Chondrocyte (in vitro differentiated cells): ENCODE data around the gene KRTAP4-16. TPM values are rescaled to one million over a fixed set of nuclear protein-coding genes. Genes with fewer than 3 reads are reported as not detected.
"Not testable (repeated sequence)": the region's sequence is repeated elsewhere in the genome, so short reads cannot be mapped to it uniquely, and the experiment has no call there.

Experiments used
- DNase-seq: peaks from one replicate; pipeline ENCODE4 v3.0.0; 2021; ENCODE audit warnings: mixed read lengths, low spot score
- H3K27ac Mint-ChIP-seq: one replicate; pipeline ENCODE4 v1.8.0; 2021; ENCODE audit warnings: mild to moderate bottlenecking, moderate library complexity, mixed read lengths; ENCODE audit not compliant: unreplicated experiment
- H3K27me3 Mint-ChIP-seq: 2 replicates; pipeline ENCODE4 v1.8.0; 2021; ENCODE audit warnings: low read depth, mixed read lengths
- H3K36me3 Mint-ChIP-seq: 2 replicates; pipeline ENCODE4 v1.8.0; 2021; ENCODE audit warnings: low read depth, mixed read lengths
- H3K4me1 Mint-ChIP-seq: 2 replicates; pipeline ENCODE4 v1.8.0; 2021; ENCODE audit warnings: low read depth, mild to moderate bottlenecking, mixed read lengths
- H3K4me3 Mint-ChIP-seq: one replicate; pipeline ENCODE4 v1.8.0; 2021; ENCODE audit warnings: mild to moderate bottlenecking, moderate library complexity, mixed read lengths; ENCODE audit not compliant: unreplicated experiment
- H3K9me3 Mint-ChIP-seq: 2 replicates; pipeline ENCODE4 v1.8.0; 2021; ENCODE audit warnings: low read depth, mixed read lengths
- long read RNA-seq: library from polyadenylated mRNA; stranded (forward); transcript quantifications from one replicate; pipeline ENCODE4 v2.0.0, GENCODE V29; 2021
- total RNA-seq: library from RNA; stranded (reverse); gene quantifications from 3 replicates; pipeline ENCODE4 v1.2.1, GENCODE V29; 2021
- TF ChIP-seq, protein P1 (sequence below): fragments of 200-600 bp; sonication (generic); IDR thresholded peaks from 2 replicates; pipeline ENCODE4 v1.5.0; 2021; ENCODE audit warnings: antibody characterized with exemption, mild to moderate bottlenecking, moderate library complexity

KRTAP4-16 gene
- not detected in 3 replicates for total RNA-seq
- long read RNA-seq: 0 reads

- Mint-ChIP-seq H3K27ac (no peak within 1 kb of the TSS), H3K4me1 (peaks cover 48% of the 10 kb centered on the region), H3K27me3 (no peaks in the 10 kb centered on the region), H3K4me3 (no peak within 1 kb of the TSS), H3K9me3 (no peaks in the 10 kb centered on the region), H3K36me3 (no peaks in the 10 kb centered on the region)
- TF ChIP-seq, protein P1, sequence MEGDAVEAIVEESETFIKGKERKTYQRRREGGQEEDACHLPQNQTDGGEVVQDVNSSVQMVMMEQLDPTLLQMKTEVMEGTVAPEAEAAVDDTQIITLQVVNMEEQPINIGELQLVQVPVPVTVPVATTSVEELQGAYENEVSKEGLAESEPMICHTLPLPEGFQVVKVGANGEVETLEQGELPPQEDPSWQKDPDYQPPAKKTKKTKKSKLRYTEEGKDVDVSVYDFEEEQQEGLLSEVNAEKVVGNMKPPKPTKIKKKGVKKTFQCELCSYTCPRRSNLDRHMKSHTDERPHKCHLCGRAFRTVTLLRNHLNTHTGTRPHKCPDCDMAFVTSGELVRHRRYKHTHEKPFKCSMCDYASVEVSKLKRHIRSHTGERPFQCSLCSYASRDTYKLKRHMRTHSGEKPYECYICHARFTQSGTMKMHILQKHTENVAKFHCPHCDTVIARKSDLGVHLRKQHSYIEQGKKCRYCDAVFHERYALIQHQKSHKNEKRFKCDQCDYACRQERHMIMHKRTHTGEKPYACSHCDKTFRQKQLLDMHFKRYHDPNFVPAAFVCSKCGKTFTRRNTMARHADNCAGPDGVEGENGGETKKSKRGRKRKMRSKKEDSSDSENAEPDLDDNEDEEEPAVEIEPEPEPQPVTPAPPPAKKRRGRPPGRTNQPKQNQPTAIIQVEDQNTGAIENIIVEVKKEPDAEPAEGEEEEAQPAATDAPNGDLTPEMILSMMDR: no peak
- DNase-seq: no peak
These were observed at the start of gene KRTAP4-16 for GRCh38 chr17:41101586-41102259. TSS of gene KRTAP4-16 (minus strand) at chr17:41102209. CDS start at chr17:41102209, 0 bp downstream.

- TF ChIP-seq, protein P1: no peak
- Mint-ChIP-seq H3K9me3 (peaks cover 4% of the 10 kb centered on the region), H3K27me3 (peaks cover 5% of the 10 kb centered on the region), H3K4me1 (no peaks in the 10 kb centered on the region), H3K4me3 (no peak overlapping the region), H3K27ac (no peak overlapping the region), H3K36me3 (no peaks in the 10 kb centered on the region)
- DNase-seq: no peak
These were observed 49.5 kb upstream of the KRTAP4-16 start for GRCh38 chr17:41151525-41151924.

DNA sequence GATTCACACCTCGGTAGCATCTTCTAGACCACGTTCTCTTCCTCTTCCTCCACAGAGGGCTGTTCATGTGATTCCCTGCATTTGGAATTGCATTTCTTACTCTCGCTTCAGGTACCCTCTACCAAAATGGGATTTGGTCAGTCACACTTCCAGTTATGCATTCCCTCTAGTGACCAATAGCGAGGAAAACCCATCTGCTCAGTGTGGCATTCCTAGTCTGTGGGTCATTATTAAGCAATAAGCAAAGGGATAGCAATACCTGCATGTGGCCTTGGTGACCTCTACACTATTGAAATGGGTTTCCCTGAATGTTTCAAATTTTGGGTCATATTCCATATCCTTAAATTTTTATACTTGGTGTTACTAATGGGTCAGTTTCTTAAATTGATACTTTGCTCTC lies 48.0 kb upstream of the KRTAP4-16 start:
- Mint-ChIP-seq H3K27me3 (peaks cover 5% of the 10 kb centered on the region), H3K36me3 (no peaks in the 10 kb centered on the region), H3K4me1 (no peaks in the 10 kb centered on the region), H3K27ac (no peak overlapping the region), H3K9me3 (peaks cover 2% of the 10 kb centered on the region), H3K4me3 (no peak overlapping the region)
- TF ChIP-seq, protein P1: no peak
- DNase-seq: no peak

DNA sequence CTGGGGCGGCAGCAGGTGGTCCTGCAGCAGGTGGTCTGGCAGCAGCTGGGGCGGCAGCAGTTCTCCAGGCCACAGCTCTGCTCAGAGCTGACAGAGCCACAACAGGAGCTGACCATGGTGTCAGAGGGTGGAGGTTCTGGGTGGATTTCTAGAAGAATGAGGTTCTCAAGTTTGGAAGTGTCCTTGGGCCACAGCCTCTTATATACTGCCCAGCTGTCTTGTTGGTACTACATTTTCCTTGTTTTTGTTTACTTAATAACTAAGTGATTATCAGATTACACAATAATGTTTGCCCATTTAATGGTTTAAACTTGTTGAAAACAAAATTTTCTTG lies 47.6 kb upstream of the KRTAP4-16 start, which contains the start of gene KRTAP4-5:
Gene KRTAP4-5, minus strand, starts transcription at position 174 of the 334 bp plus-strand sequence. Its CDS starts 58 bp downstream, at position 116.
- DNase-seq: no peak
- TF ChIP-seq, protein P1: no peak
- Mint-ChIP-seq H3K36me3 (no peaks in the 10 kb centered on the region), H3K27me3 (peaks cover 5% of the 10 kb centered on the region), H3K4me1 (no peaks in the 10 kb centered on the region), H3K9me3 (no peaks in the 10 kb centered on the region), H3K4me3 (no peak within 1 kb of the TSS), H3K27ac (no peak within 1 kb of the TSS)

DNA sequence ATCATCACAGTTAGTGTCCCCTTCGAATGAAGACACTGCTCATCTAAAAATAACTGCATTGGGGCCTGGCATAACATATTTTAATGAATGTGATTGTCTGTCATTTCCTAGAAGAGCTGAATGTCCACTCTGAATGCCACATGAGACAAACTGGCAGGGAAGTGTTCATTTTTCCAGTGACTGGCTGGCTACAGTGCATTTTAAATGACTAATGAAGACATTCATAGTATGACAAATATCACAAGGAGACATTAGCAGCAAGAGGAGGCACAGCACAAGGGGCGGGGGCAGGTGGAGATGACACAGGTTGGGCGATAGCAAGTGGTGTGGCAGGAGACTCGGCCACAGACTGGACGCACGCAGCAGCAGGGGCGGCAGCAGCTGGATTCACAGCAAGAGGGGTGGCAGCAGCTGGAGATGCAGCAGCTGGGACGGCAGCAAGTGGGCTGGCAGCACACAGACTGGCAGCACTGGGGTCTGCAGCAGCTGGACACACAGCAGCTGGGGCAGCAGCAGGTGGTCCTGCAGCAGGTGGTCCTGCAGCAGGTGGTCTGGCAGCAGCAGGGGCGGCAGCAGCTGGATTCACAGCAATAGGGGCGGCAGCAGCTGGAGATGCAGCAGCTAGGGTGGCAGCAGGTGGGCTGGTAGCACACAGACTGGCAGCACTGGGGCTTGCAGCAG lies 47.1 kb upstream of the KRTAP4-16 start:
- H3K36me3 Mint-ChIP-seq, H3K4me1 Mint-ChIP-seq, H3K27ac Mint-ChIP-seq, H3K9me3 Mint-ChIP-seq, DNase-seq, H3K4me3 Mint-ChIP-seq, H3K27me3 Mint-ChIP-seq: not testable (repeated sequence)
